Upper lobe of left lung (tissue), 4 donors: ENCODE results near the gene AGBL3.

Experiments
- POLR2AphosphoS5 ChIP-seq, 2 donors: sonication (generic); formaldehyde crosslinking; IDR thresholded peaks; one replicate each; pipeline ENCODE4 v1.5.1; 2017; ENCODE audit warnings: antibody characterized with exemption in 2 of 2
- TF ChIP-seq, protein P1 (sequence below), 6 experiments: fragments of 450-650 bp in 4 of 6; fragments of 200-600 bp in 2 of 6; sonication (generic) in 2 of 6; IDR thresholded peaks; one replicate each; pipeline ENCODE4 v1.5.1; 2016 to 2019; ENCODE audit warnings: antibody characterized with exemption in 6 of 6

DNA sequence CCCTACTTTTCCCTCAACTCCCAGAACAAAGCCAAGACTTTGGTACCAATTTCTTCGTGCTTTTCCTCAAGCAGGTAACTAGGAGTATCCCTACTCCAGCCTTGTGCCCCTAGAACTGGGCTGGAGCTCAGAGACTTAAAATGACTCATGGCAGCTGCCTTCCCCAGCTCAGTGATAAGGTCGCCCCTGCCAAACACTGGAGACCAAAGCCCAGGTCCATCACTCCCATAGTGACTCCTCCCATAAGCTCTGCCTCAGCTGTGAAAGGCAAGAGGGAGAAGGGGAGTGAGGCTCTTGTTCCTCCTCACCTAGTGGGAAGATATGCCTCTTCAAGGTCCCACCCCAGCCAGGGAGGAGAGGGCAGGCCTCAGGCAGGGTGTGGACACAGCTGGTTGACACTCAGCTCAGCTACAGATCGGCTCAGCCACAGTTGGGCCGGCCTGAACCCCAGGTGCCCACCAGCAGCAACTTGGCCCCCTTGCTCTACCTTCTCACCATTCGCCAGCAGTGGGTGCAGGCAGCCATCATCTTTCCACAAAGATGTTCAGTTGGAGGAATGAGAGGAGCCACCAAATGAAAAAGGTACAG is 198.0 kb downstream of the AGBL3 start:
- TF ChIP-seq, protein P1, sequence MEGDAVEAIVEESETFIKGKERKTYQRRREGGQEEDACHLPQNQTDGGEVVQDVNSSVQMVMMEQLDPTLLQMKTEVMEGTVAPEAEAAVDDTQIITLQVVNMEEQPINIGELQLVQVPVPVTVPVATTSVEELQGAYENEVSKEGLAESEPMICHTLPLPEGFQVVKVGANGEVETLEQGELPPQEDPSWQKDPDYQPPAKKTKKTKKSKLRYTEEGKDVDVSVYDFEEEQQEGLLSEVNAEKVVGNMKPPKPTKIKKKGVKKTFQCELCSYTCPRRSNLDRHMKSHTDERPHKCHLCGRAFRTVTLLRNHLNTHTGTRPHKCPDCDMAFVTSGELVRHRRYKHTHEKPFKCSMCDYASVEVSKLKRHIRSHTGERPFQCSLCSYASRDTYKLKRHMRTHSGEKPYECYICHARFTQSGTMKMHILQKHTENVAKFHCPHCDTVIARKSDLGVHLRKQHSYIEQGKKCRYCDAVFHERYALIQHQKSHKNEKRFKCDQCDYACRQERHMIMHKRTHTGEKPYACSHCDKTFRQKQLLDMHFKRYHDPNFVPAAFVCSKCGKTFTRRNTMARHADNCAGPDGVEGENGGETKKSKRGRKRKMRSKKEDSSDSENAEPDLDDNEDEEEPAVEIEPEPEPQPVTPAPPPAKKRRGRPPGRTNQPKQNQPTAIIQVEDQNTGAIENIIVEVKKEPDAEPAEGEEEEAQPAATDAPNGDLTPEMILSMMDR (IDR thresholded peaks at IDR 0.05), result no peak
- TF ChIP-seq POLR2AphosphoS5 (IDR thresholded peaks at IDR 0.05), result no peak
